Endothelial cell of umbilical vein (primary cell): Measurements from ENCODE around the gene PPFIBP2. TPM values are rescaled to one million over a fixed set of nuclear protein-coding genes. Genes with fewer than 3 reads are reported as not detected.

ENCODE experiments used
- BruUV-seq: library from RNA; stranded (reverse); fragments of 400-500 nt; replicated peaks from 2 replicates; lab custom pipeline; 2021; lab: Mats Ljungman, UMichigan
- CTCF ChIA-PET: fragments of 300-600, 350-600 bp; sonication (Branson Sonifier 250); formaldehyde crosslinking; loops from one replicate; lab custom pipeline; 2021; ENCODE audit warnings: antibody characterized with exemption, inconsistent platforms; lab: Charles Lee
- POLR2A ChIA-PET: fragments of 300-600, 350-600 bp; sonication (Branson Sonifier 250); formaldehyde crosslinking; loops from one replicate; lab custom pipeline; 2021; ENCODE audit warnings: antibody characterized with exemption, inconsistent platforms; lab: Charles Lee
- DNase-seq: peaks from one replicate; pipeline ENCODE4 v3.0.0-alpha.2; 2011; ENCODE audit warnings: low read depth, low spot score
- FAIRE-seq: peaks from 2 replicates; lab custom pipeline; 2011; peaks lifted over from hg19 to GRCh38; lab: Jason Lieb, UNC
- H2AFZ ChIP-seq: 2 replicates; pipeline ENCODE4 v1.6.0; 2012; ENCODE audit warnings: low read depth, low read length, control low read depth, inconsistent platforms
- H3K27ac ChIP-seq: 2 replicates; pipeline ENCODE4 v1.5.1; 2011; ENCODE audit warnings: low read depth, mild to moderate bottlenecking, control low read depth, low read length, moderate library complexity; ENCODE audit not compliant: insufficient read depth
- H3K27me3 ChIP-seq, 2 experiments: 2 replicates each; pipeline versions ENCODE4 v1.6.0 to v1.6.1; 2011; ENCODE audit warnings: low read length in 2 of 2, mixed read lengths in 1 of 2; ENCODE audit not compliant: control insufficient read depth in 2 of 2, insufficient read depth in 2 of 2
- H3K36me3 ChIP-seq, 2 experiments: 2 replicates in 1 of 2; 3 replicates in 1 of 2; pipeline ENCODE4 v1.5.1; 2011; ENCODE audit warnings: low read length in 2 of 2, mild to moderate bottlenecking in 1 of 2, moderate library complexity in 1 of 2; ENCODE audit not compliant: control insufficient read depth in 2 of 2, insufficient read depth in 2 of 2; ENCODE audit errors: extremely low read depth in 1 of 2
- H3K4me1 ChIP-seq: 3 replicates; pipeline ENCODE4 v1.5.1; 2011; ENCODE audit warnings: mild to moderate bottlenecking, low read length; ENCODE audit not compliant: control insufficient read depth, insufficient read depth; ENCODE audit errors: extremely low read depth
- H3K4me2 ChIP-seq: 2 replicates; pipeline ENCODE4 v1.6.1; 2011; ENCODE audit warnings: low read length, control low read depth, mixed read lengths; ENCODE audit not compliant: insufficient read depth
- H3K4me3 ChIP-seq, 3 experiments: fragments of 200-600 bp in 1 of 3; sonication (generic), shearing (Covaris generic) in 1 of 3; replicated peaks in 1 of 3; 2 replicates each; pipeline ENCODE4 v1.5.1; 2011 to 2016; ENCODE audit warnings: control low read depth in 3 of 3, low read length in 3 of 3, mild to moderate bottlenecking in 2 of 3, inconsistent platforms in 1 of 3, low read depth in 1 of 3, moderate library complexity in 1 of 3; ENCODE audit not compliant: insufficient read depth in 1 of 3
- H3K79me2 ChIP-seq: 2 replicates; pipeline ENCODE4 v1.6.0; 2012; ENCODE audit warnings: low read length, inconsistent platforms; ENCODE audit not compliant: control insufficient read depth, insufficient read depth
- H3K9ac ChIP-seq: replicated peaks from 2 replicates; pipeline ENCODE3; 2011; ENCODE audit warnings: low read length, control low read depth; ENCODE audit not compliant: insufficient read depth; ENCODE audit errors: extremely low read depth
- H3K9me1 ChIP-seq: replicated peaks from 3 replicates; pipeline ENCODE4 v1.6.0; 2011; ENCODE audit warnings: mild to moderate bottlenecking, low read length; ENCODE audit not compliant: control insufficient read depth, insufficient read depth; ENCODE audit errors: extremely low read depth
- H3K9me3 ChIP-seq: replicated peaks from 2 replicates; pipeline ENCODE4 v1.5.1; 2012; ENCODE audit warnings: low read length, inconsistent platforms; ENCODE audit not compliant: control insufficient read depth, insufficient read depth
- H4K20me1 ChIP-seq: replicated peaks from 2 replicates; pipeline ENCODE3; 2011; ENCODE audit warnings: mild to moderate bottlenecking, low read length; ENCODE audit not compliant: control insufficient read depth, insufficient read depth; ENCODE audit errors: extremely low read depth
- EZH2 ChIP-seq: IDR thresholded peaks from 2 replicates; pipeline ENCODE4 v1.6.1; 2012; ENCODE audit warnings: borderline replicate concordance, low read depth, mild to moderate bottlenecking, moderate library complexity, low read length, inconsistent platforms; ENCODE audit not compliant: severe bottlenecking
- FOS ChIP-seq: IDR thresholded peaks from 2 replicates; pipeline ENCODE4 v1.6.1; 2011; ENCODE audit warnings: mild to moderate bottlenecking, low read length, moderate library complexity, borderline replicate concordance; ENCODE audit not compliant: insufficient read depth
- GATA2 ChIP-seq: IDR thresholded peaks from 2 replicates; pipeline ENCODE4 v1.7.0; 2011; ENCODE audit warnings: low read depth, mild to moderate bottlenecking, moderate library complexity, mixed read lengths, low read length; ENCODE audit not compliant: insufficient read length, insufficient read depth
- JUN ChIP-seq: IDR thresholded peaks from 2 replicates; pipeline ENCODE4 v1.6.1; 2011; ENCODE audit warnings: borderline replicate concordance, low read depth; ENCODE audit not compliant: insufficient read length, insufficient read depth
- MAX ChIP-seq: IDR thresholded peaks from 2 replicates; pipeline ENCODE4 v1.6.1; 2011; ENCODE audit not compliant: insufficient read depth, insufficient read length
- MYC ChIP-seq: IDR thresholded peaks from one replicate; pipeline ENCODE4 v1.6.1; 2011; ENCODE audit warnings: mild to moderate bottlenecking, low read depth, low read length
- POLR2A ChIP-seq: IDR thresholded peaks from 2 replicates; pipeline ENCODE4 v1.6.1; 2012; ENCODE audit warnings: low read depth, mild to moderate bottlenecking, control low read depth, low read length
- POLR2AphosphoS5 ChIP-seq: IDR thresholded peaks from 2 replicates; pipeline ENCODE4 v1.6.1; 2012; ENCODE audit warnings: low read depth, mild to moderate bottlenecking, control low read depth, low read length, moderate library complexity; ENCODE audit not compliant: insufficient read depth
- dilution Hi-C: fragments of 300-500 bp; cut with MboI; formaldehyde crosslinking; loops from one replicate; pipeline ENCODE4 v1.15.0; 2019; ENCODE audit warnings: low sequenced_read_pairs; ENCODE audit not compliant: extremely low pct_ligation_motif_present
- intact Hi-C: fragments of 100-400 bp; cut with micrococcal nuclease; formaldehyde crosslinking; loops from one replicate; pipeline ENCODE4 v1.10.0; 2022
- polyA plus RNA-seq, 4 experiments: library from polyadenylated mRNA; depleted of rRNA in 3 of 4; stranded (reverse) in 3 of 4; unstranded in 1 of 4; fragments of >200 nt; gene quantifications; 2 replicates each; pipeline versions ENCODE4 v1.2.1 to v1.2.3, GENCODE V29; 2011 to 2012; ENCODE audit warnings: missing spikeins in 1 of 4
- total RNA-seq: library from RNA; stranded (reverse); gene quantifications from 2 replicates; pipeline ENCODE4 v1.2.3, GENCODE V29; 2021
- TF ChIP-seq, protein P1 (sequence below), 2 donors: IDR thresholded peaks; 1 replicate in 1 of 2; 2 replicates in 1 of 2; pipeline ENCODE4 v1.5.1; 2011; ENCODE audit warnings: low read length in 2 of 2, mild to moderate bottlenecking in 2 of 2, moderate library complexity in 2 of 2, control low read depth in 1 of 2, inconsistent platforms in 1 of 2, low read depth in 1 of 2; ENCODE audit not compliant: insufficient read depth in 1 of 2; ENCODE audit errors: extremely low read depth in 1 of 2

PPFIBP2 gene
- total and polyA plus RNA-seq, 2 donors (not counting 3 experiments of a cell fraction or from before 2014, with no cell fraction given), result 1.3 to 4.0 TPM

DNA sequence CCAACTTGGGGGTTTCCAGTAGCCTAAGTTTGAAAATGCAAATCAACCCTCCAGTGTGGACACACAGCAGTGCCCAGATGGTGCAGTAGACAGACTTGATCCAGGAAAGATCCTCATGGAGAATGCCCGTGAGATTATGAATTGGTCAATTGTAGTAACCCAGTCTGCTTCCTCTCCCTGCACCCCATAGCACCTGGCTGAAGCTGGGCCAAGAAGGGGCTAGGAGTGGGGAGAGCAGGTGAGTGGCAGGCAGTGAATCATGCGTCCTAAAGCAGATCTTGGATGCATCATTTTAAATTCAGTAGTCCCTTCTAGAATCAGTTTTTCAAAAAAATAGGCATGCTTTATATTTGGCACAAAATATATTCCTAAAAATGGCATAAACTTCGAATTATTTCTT is 107.3 kb downstream of the PPFIBP2 start:
- no peak for DNase-seq
- POLR2A ChIA-PET, result no interaction called here
- Histone ChIP-seq H4K20me1 (no peaks in the 10 kb centered on the region), H3K9me3 (no peaks in the 10 kb centered on the region), H3K79me2 (no peaks in the 10 kb centered on the region), H3K4me2 (no peak overlapping the region), H3K4me1 (no peaks in the 10 kb centered on the region), H3K9me1 (no peaks in the 10 kb centered on the region), H3K27me3 (no peaks in the 10 kb centered on the region), H3K9ac (no peak overlapping the region), H2AFZ (no peak overlapping the region), H3K27ac (no peak overlapping the region), H3K36me3 (no peaks in the 10 kb centered on the region), H3K4me3 (no peak overlapping the region)
- dilution Hi-C loops, result no loop called here
- no peak for FAIRE-seq
- intact Hi-C loops, result no loop called here
- no peak for TF ChIP-seq POLR2A
- no peak for TF ChIP-seq MYC
- no peak for TF ChIP-seq POLR2AphosphoS5
- no peak for TF ChIP-seq JUN
- no peak for TF ChIP-seq EZH2
- no peak for TF ChIP-seq FOS
- TF ChIP-seq GATA2, result no peak
- TF ChIP-seq MAX, result no peak
- TF ChIP-seq, protein P1, sequence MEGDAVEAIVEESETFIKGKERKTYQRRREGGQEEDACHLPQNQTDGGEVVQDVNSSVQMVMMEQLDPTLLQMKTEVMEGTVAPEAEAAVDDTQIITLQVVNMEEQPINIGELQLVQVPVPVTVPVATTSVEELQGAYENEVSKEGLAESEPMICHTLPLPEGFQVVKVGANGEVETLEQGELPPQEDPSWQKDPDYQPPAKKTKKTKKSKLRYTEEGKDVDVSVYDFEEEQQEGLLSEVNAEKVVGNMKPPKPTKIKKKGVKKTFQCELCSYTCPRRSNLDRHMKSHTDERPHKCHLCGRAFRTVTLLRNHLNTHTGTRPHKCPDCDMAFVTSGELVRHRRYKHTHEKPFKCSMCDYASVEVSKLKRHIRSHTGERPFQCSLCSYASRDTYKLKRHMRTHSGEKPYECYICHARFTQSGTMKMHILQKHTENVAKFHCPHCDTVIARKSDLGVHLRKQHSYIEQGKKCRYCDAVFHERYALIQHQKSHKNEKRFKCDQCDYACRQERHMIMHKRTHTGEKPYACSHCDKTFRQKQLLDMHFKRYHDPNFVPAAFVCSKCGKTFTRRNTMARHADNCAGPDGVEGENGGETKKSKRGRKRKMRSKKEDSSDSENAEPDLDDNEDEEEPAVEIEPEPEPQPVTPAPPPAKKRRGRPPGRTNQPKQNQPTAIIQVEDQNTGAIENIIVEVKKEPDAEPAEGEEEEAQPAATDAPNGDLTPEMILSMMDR (IDR thresholded peaks at IDR 0.05; ENCODE audit: extremely low read depth in 1 of 2, insufficient read depth in 1 of 2, low read depth in 1 of 2, low read length in 2 of 2), result no peak
- BruUV-seq, result no TSS peak
- CTCF ChIA-PET, result interaction anchor here (1.0 to 1.7 kb wide), 3 partner anchors 9 to 21 kb away, joined by 3 to 5 read pairs (median 4); no protein-coding TSS in a partner anchor
